Measurements from ENCODE around the gene BANP.
"Not testable (repeated sequence)": the region's sequence is repeated elsewhere in the genome, so short reads cannot be mapped to it uniquely, and the experiment has no call there.

DNA sequence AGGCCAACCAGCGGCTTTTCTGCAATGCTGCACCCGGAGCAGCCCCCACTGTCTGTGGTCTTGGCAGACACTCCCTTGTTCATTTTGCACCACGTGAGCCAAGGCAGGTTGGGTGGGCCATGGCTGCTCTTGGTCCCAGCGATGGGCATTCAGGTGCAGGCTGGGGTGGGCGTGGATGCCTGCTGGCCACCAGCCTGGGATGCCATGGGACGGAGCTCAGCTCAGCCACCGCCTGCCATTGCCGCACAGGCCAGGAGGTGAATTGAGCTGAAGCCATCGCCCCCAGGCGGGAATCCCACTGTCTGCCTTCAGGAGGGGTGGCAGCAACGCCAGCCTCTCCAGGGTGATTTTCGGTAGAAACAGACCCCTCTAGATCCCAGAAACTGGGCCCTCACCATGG lies 155.3 kb downstream of the BANP start:
- TF ChIP-seq CTCF (IDR thresholded peaks at IDR 0.05); POLR2A (IDR thresholded peaks at IDR 0.05; ENCODE audit: low read depth); POLR2AphosphoS5 (IDR thresholded peaks at IDR 0.05); EP300 (IDR thresholded peaks at IDR 0.05): not testable (repeated sequence)

Data from esophagus muscularis mucosa (tissue), 4 donors.